Measurements from ENCODE around the gene AGK.
A peak's percentile ranks its signal among the peaks of the same experiment; 100 is the strongest.
"Not testable (repeated sequence)": the region's sequence is repeated elsewhere in the genome, so short reads cannot be mapped to it uniquely, and the experiment has no call there.

Gene AGK

GRCh38 chr7:141557360-141557759 is 6.2 kb downstream of the AGK start:
- DNase-seq, result no peak

- DNase-seq, result not testable (repeated sequence)
Observed at GRCh38 chr7:141557831-141558531, 6.8 kb downstream of the AGK start.

DNA sequence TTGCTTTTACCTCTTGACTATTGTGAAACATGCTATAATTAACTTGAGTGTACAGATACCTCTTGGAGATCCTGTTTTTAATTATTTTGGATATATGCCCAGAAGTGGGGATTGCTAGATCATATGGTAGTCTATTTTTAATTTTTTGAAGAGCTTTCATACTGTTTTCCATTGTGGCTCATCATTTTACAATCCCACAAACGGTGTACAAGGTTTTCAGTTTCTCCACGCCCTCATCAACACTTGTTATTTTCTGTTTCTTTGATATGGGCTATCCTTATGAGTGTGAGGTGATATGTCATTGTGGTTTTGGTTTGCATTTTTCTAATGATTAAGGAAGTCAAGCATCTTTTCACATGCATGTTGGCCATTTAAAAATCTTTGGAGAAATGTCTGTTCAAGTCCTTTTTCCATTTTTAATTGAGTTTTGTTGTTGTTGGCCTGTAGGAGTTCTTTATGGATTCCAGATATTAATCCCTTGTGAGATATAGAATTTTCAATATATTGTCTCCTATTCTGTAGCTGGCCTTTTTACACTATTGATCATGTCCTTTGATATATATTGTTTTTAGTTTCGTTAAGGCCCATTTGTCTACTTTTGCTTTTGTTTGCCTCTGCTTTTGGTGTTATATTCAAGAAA is 7.5 kb downstream of the AGK start:
- peak; percentile 81 for DNase-seq

- no peak for DNase-seq
Observed at GRCh38 chr7:141559961-141560360, 8.8 kb downstream of the AGK start.

- DNase-seq, result no peak
Observed at GRCh38 chr7:141562036-141562435, 10.8 kb downstream of the AGK start.

DNA sequence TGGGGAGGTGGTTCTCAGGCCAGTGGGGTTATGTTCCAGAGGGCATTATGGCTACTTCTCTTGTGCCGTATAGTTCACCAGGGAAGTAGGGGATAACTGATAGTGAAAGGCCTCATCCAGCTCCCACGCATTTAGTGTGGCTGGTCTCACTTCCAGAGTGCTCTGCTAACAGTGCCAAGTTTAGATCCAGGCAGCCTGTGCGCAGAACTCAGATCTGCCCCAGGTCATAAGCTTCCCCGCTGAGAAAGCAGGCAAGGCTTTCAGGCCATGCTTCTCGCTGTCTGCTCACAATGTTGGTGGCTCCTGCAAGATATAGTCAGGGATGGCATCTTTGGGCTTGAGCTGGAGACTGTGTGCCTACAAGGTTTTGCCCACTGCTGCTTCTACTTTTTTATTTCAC is 11.3 kb downstream of the AGK start:
- DNase-seq, result no peak

GRCh38 chr7:141562972-141563371 is 11.8 kb downstream of the AGK start:
- DNase-seq, result no peak

DNA sequence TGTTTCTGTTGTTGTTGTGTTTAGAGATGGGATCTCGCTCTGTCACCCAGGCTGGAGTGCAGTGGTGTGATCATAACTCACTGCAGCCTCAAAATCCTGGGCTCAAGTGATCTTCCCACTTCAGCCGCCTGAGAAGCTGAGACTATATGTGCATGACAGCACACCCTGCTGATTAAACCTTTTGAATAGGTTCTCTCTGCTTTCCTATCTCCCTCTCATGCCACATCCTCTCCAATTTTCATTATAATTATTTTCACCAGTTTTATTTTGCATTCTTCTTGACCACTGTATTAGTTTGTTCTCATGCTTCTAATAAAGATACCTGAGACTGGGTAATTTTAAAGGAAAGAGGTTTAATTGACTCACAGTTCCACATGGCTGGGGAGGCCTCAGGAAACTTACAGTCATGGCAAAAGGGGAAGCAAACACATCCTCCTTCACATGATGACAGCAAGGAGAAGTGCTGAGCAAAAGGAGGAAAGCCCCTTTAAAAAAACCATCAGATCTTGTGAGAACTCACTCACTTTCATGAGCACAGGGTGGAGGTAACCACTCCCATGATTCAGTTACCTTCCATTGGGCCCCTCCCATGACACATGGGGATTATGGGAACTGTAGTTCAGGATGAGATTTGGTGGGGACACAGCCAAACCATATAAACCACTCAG is 12.9 kb downstream of the AGK start:
- no peak for DNase-seq

DNA sequence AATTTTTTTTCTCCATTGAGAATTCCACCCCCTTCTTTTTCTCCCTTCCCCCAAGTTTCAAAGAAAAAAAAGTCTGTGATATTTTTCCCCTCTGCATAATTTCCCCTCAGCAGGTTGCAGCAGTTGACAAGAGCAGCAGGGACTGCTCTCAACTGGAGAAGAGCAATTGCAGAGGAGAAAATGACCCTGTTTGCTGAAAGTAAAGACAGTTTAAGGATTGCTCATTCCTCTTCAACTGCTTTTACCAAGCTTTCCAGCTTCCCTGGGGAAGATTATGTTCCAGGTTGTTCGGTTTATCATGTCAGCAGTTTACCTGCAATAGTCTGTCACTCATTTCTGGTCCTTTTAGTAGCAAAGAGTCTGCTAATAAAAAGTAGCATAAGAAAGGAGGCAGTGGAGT is 16.2 kb downstream of the AGK start:
- DNase-seq, result no peak

DNA sequence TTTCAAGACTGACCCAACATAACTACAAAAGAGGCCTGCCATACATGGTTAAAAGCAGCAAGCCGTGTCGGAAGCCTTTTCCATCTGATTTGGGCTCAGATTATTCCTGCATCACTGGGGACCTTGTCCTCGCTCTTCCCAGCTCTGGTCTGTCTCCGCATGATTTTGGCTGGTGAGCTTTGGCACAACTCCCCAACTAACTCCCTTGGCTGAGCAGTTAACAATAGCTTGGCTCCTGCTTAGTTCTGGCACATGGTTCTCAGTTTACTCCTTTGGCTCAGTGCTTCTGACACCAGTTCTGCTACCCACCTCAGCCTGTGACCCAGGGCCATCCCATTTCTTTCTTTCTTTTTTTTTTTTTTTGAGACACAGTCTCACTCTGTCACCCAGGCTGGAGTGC is 17.0 kb downstream of the AGK start:
- DNase-seq, result no peak

- no peak for DNase-seq
Observed at GRCh38 chr7:141571059-141571458, 19.8 kb downstream of the AGK start.

DNA sequence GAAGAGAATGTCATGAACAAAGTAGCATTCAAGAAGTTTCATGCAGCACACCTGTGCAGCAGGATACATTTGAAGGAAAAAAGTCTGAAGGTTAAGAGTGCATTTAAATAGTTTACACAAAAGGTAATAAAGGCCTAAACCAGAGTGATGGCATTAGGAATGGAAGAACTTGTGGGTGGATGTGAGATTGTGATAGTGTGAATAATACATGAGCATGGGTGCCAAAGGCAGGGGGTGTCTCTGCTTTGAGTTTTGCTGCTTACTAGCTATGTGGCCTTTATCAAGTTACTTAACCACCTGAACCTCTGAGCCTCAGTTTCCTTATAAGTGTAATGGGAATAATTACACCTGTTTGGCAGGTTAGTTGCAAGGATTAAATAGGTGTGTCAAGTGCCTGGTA is 21.0 kb downstream of the AGK start:
- no peak for DNase-seq

GRCh38 chr7:141573511-141573910 is 22.3 kb downstream of the AGK start:
- DNase-seq, result peak; percentile 47

- no peak for DNase-seq
Observed at GRCh38 chr7:141575164-141575563, 24.0 kb downstream of the AGK start.

GRCh38 chr7:141575654-141576448 is 24.6 kb downstream of the AGK start:
- DNase-seq, result no peak

GRCh38 chr7:141577043-141577839 is 26.0 kb downstream of the AGK start:
- no peak for DNase-seq

DNA sequence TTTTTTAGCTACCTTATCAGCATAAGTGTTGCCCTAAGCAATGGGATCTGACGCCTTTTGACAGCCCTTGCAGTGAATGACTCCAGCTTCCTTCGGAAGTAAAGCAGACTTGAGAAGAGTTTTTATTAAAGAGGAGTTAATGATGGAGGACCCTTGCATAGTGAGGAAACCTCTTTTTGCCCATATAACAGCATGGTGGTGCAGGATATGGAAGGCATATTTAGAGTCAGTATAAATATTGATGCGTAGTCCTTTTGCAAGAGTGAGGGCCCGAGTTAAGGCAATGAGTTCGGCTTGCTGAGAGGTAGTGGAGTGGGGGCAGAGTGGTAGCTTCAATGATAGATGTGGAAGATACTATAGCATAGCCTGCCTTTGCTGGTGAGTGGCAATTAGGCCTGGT is 28.7 kb downstream of the AGK start:
- not testable (repeated sequence) for DNase-seq

- not testable (repeated sequence) for DNase-seq
Observed at GRCh38 chr7:141582063-141582462, 30.9 kb downstream of the AGK start.

DNA sequence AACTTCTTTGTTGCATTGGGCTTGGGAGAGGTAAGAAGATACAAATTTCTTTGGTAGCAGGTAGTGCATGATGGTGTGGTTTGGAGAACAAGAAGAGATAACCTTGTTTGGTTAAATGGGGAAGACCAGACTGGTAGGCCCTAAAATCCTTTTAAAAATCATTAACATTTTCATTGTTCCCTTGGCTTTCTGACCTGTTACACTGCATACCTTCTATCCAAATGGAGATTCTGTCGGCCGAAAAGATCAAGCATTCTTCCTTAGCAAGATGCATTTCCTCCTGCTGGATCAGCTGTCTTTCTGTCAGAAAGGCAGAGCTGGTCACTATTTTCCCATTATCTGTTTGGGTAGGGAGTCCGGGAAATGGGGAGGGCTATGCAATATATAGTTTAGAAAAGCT is 33.7 kb downstream of the AGK start:
- DNase-seq, result no peak

GRCh38 chr7:141585592-141586510 is 34.6 kb downstream of the AGK start:
- no peak for DNase-seq

- DNase-seq, result no peak
Observed at GRCh38 chr7:141586878-141587277, 35.7 kb downstream of the AGK start.
